Stimulated activated CD8-positive, alpha-beta memory T cell treated with anti-CD3 and anti-CD28 coated beads, Interleukin-12 subunit alpha, Interleukin-12 subunit beta, amount 100 ng/mL, for 24 hours (primary cell): Measurements from ENCODE around the gene PRKAG2.

ENCODE experiments used
- DNase-seq: peaks from one replicate; pipeline ENCODE4 v3.0.0-alpha.2; 2020; ENCODE audit errors: extremely low read depth

Gene PRKAG2

DNA sequence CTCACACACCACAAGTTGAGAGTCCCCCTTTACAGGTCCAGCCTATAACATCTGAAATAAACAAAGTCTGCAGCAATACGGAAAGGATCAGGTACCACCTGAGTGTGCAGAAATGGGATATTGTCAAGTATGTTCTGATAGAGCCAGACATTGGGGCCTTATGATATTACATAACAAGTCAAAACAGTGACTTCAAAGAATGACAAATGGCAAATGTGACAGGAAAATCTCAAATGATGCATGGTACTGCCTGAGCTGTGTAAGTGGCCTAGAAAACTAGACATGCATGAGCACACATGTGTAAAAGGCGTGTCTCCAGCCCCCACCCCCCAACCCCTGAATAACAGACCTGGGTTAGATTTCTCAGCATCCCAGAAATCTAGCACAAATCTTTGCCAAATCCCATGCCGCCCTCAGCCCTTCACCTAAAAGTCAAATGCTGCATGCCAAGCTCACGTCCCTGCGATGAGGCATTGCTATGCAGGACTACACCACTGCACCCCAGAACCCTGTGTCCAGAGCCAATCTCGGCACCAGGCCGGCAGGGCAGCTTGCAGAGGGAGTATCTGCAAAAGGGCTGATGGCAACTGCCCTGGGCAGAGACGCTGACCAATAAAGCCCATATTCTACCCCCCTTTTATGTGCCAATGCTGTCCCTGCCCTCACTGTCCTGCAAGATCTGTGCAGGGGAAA lies 58.8 kb downstream of the PRKAG2 start:
- DNase-seq = no peak

DNA sequence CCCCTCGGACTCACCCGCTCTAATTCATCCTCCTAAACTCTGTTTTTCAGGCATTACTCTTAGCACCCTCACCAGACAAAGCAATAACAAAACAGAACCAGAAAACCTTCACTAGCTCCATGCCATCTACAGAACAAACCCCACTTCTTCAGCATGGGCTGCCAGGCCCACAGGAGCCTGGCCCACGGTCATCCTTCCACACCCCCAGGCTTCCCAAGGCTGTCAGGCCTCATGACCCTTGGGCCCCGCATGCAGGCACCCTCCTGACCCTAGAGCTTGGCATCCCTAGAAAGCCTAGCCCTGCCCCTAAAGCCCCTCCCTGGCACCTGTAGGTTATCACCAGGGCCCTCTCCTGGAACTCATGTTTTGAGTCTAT lies 59.6 kb downstream of the PRKAG2 start:
- no peak for DNase-seq

DNA sequence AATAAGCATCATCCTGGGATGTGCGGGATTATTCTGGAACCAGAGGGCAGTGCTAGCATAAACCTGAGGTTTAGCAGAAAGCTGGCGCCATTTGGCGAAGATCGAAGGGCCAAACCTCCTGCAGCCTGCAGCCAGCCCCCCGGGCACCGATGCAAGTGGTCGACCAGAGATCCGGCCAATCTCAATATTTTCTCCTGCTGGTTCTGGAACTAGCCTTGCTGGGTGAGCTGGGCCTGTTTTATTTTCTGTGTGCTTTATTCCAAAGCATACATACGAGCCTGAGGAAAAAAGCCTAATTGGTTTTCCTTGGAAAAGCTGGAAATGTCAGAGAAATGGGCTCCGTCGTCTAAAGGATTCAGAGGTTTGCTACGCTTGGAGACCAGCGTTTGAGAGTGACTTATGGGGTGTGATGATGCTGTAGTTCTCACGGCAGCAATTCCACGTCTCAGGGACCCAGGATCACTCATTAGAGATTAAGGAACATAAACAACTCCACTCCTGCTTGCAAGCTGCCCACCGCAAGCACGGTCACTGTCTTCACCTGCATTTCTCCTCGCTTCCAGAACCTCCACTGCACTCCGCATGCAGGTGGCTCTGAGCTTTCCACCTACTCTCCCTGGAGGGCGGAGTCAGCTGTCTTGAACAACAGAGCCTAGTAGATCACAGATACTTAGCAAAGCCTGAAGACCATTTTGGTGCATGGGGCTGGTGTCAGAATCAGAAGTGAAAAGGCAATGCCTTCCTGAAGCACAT lies 60.2 kb downstream of the PRKAG2 start:
- no peak for DNase-seq

DNA sequence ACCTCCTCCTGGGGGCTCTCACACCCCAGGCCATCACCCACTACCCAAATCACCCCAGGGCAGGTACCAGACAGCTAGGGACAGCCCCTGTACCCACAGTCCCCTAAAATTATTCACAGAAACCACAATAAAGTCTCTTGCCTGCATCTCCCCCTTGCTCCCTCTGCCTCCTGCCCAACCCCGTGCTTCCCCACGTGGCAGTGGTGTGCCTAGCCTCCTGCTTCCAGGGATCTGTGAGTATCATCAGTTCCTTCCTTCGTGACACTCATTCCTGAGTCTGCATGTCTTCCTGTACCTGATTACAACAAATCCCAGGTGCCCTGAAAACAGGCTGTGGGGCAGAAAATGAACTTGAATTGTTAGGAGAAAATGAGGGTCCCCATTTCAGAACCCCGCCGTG lies 61.5 kb downstream of the PRKAG2 start:
- DNase-seq = no peak

DNA sequence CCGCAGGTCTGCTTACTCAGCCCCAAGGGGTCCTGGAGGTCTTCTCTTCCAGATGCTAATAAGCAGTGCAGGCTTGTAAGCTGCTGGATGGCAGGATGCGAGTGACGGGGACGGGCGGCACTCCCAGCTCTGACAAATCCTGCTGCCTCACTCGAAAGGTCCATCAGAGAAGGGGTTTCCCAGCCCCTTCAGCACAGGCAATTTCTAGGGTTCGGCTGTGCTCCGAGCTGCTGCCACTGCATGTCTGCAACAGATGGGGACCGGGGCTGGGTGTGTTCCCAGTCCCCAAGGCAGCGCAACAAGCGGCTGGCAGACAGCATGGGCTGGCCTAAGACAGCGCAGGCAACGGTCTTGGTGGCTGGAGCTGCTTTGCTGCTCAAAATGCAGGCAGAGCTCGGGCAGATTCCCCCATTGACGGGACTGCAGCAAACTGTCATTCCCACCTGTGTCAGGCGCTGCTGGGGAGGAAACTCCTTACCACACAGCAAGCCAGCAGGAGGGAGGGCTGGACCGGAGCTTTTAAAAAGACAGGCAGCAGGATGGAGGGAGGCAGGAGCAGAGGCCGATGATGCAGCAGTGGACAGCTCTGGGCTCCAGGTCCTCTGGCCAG lies 62.4 kb downstream of the PRKAG2 start:
- no peak for DNase-seq

DNA sequence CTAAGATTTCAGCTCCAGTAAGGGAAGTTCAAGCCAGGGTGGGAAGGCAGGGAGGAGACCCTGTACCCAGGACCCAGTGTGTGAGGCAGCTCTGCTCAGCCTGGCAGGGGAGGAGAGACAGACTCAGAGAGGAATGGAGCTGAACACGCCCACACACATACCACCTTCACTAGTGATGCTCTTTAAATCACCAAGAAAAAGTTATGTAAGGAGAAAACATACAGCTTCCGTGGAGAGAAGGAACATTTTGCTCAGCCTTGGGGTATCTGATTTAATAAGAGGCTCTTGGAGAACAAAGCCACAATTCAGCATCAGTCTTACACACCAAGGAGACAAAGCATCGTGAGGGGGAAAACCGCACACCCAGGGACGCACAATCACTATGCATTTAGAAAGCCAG lies 62.9 kb downstream of the PRKAG2 start:
- DNase-seq = no peak

DNA sequence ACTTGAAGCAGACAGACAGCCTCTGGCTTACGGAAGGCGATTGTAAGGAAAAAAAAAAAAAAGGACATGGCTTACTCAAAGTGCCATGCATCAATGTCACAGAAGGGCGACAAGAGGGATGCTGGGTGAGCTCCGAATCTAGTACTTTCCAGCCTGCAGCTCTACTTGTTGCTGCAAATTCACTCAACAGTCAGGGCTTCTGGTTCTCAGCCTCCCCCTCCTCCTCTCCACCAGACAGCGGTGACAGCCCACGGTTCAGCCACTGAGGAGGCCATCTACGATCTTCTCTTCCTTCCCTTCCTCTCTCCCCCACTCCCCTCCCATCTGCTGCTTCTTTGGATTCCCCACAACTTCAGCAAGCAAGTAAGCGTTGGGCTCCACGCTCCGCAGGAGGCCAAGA lies 63.5 kb downstream of the PRKAG2 start:
- no peak for DNase-seq

DNA sequence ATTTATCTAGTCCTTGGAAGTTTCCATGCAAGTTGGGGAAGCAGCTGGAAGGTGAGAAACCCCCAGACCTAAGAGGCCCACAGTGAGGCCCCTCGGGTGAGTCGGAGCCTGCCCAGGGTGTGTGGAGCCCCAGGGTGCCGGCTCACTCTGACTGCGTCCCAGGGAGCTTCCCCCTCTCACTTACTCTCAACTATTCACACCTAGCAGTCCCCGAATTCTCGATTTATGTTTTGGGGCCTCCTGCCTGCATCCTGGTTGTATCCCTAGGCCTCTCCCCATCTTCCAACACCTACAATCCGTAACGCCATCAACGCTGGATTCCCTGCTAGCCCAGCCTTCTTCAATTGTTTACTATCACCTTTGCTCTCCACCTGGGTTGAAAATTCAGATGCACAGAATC lies 63.9 kb downstream of the PRKAG2 start:
- DNase-seq = no peak

DNA sequence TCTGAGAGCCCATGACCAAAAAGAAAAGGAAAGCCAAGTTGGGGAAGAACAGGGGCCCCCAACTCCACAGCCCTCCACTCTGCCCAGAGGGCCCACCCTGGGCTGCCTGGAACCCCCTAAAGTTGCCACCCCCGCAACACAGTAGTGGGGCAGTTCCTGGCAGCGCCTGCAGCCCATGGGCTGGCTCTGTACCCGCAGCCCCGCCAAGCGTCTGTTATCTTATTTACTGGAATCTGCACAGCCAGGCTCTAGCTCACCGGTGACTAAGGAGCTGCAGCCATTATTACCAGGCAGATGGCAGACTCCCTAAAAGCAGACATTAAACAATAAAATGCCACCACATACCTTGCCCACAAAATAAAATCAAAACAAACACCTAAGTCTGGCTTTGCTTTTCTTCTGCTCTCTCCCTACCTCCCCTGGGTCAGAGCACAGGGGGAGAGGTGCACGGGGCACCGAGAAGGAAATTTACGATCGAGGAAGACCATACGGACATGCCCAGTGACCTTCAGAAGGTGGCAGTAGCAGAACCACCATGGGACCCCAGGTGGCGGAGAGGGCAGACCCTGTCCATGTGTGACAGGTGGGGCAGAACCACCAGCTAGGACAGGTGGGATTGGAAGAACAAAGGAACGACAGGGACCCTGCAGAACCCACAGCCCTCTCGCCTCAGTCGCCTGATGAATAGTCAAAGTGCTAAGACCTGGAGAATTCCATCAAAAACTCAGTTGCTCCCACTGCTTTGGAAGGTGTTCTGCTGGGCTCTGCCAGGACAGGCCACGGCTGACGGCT lies 66.3 kb downstream of the PRKAG2 start:
- no peak for DNase-seq

DNA sequence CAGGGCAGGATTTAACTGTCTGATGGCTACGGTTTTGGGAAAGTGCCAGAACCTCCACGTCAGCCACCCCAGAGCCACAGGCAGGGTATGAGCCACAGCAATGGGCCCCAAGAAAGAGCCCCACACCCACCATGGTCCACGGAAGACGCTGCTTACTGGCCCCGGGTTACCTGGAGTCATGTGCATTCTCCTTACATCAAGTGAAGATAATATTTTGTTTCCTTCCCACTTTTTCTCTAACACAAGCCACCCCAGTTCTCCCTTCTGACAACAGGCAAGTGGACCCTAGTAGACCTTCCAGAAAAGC lies 67.1 kb downstream of the PRKAG2 start:
- DNase-seq = no peak

DNA sequence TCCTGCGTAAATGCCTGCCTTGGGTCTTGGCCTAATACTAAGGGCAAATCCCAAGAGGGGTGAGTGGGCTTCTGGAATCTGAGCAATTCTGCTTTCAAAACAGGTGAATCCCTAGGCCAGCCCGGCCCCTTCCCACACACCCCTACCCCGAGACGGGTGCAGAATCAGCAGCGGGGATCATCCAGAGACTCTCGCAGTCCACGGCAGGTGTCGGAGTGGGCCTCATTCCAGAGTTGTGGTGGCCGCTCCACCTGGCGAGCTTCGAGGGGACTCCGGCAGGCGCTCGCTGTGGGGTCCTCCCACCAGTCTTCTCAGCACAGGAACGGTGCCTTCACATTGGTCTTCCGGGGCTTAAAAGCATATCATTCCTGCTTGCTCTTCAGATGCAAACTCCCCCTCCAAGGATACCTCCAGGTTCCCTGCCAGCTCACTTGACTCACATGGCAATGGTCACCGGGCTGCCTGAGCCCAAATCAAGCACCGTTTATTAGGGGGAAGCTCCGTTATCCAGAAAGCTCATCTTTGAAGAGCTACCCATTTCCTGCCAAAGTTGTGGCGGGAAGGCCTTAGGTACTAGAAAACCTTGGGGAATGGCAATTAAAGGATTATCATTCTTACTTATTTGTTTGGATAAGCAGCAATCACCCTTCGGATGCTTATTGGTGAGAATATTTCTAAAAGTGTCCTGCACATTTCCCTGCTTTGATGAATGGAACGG lies 67.6 kb downstream of the PRKAG2 start:
- DNase-seq = no peak

DNA sequence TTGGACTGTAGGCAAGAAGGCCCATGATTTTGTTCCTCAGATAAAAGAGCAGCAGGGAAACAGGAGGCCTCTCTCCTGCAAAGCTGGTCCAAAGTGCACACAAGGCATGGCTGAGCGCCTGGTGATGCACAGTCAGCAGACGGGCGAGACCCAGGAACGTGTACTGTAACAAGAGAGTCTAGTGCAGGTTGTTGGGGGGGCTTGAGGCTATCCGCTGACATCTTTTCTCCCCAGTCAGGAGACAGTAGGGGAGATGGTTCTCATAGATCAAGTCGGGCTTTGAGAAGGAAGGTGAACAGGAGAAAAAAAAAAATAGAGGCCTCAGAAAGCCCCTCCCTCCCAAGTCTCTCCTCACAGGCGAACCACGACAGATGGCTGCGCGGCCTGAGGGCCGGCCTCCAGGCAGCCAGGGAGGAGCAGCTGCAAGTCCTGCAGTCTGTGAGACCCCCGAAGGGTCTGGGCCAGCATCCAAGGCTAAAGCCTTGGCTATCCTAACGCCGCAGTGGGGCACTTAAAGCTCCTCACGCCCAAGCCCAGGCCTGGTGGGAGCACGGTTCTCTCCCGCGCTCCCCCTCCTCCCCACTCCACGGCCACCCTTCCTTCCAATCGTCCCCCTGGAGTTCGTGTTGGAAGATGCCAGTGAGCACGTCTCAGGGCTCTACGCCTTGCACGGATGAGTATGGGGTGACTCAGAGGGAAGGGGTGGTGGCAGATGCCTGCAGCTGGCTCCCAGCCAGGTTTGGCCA lies 68.3 kb downstream of the PRKAG2 start:
- no peak for DNase-seq

DNA sequence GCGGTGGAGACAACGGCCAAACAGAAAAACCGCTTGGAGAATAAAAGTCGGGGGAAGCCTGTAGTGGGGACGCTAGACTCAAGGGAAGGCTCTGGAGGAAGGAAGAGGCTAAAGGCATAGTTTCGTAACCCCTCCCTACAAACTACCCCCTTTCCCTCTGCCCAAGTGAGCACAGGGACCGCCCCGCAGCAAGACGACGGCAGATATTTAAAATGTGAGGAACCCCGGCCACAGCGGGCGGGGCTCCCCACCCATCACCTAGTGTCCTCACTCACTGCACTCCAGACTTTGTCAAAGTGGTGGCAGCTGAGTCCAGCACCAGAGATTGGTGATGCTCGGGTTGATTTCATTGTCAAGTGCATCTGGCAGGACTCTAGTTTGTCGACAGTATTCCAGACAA lies 69.1 kb downstream of the PRKAG2 start:
- DNase-seq = no peak

DNA sequence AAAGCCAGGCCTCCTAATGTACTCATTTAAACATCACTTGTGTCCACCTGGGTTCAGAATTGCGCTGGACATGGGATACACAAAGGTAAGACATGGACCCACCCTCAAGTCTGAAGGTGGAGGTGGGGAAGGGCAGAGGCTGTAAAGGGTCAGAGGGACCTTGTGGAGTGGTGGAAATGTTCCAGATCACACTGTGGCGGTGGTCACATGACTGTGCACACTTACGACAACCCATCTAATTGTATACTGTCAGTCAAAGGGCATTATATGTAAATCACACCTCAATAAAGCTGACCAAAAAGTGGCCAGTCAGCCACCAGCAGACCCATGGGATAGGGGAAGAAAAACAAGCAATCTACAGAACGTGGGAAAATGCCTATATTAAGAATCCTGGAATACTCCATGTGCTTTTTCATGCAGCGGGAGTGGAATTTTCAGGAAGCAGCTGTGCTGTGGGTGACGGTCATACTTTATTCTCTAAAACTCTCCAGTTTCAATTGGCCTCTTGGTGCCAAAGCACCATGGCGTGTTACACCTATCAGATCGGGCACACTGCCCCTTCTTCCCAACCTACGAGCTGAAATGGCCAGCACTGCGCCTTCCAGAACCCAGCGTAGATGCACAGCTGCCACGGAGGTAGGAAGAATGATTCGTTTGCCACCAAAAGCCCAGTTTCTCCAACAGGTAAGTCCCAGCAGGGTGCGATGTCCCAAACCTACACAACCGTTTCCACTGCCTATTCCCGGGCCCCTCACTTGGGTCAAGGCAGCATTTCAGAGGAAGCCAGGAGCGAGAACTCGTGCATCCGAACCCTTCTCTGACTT lies 69.8 kb downstream of the PRKAG2 start:
- no peak for DNase-seq

DNA sequence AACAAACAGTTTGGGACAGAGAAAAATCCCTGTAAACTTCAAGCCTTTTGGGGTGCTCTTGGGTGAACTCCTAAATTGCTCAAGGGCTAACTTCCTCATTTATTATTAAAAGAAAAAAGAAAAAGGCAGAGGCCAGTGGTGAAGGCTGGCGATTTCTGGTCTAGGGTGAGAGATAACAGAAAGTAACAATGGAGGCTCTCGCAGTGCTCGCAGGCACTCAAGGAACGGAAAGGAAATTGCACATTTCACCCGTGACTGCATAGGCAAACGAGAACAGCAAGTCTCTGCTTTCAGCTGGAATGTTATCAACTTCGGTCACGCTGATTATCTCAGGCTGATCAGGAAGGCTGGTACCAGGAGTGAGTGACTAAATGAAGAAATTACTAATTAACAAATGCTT lies 70.7 kb downstream of the PRKAG2 start:
- DNase-seq = no peak

DNA sequence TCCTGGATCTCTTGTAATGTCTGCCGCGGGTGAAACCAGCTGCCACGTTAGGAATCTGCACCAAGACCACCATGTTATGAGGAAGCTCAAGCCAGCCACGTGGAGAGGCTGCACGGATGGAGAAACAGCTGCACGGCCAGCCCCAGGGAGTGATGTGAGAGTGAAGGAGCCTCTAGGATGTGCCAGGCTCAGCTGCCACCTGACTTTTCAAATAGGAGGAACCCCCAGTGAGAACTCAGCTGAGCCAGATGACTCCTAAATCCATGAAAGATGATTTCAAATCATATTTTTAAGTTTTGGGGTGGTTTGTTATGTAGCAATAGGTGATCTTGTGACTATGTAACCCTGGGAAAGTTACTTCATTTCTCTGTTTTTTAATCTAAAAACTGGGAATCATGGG lies 71.7 kb downstream of the PRKAG2 start:
- DNase-seq = no peak

DNA sequence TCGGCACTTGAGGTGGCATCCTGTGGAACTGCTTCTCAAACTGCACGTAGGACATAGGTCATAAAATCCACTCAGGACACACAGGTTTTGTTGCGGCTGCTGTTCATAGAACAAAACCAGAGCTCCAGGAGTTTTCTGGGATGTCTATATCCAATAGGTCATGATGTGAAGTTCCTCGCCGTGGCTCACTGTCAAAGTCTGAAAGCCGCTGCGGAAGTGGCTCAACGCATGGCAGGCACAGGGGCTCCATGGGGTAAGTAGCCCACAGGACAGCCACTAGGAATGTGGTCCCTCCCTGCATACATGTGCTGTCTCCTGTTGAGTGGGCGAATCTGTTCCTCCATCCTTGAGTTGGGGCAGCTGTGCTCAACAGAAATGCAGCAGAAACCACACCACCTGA lies 72.2 kb downstream of the PRKAG2 start:
- DNase-seq = no peak

DNA sequence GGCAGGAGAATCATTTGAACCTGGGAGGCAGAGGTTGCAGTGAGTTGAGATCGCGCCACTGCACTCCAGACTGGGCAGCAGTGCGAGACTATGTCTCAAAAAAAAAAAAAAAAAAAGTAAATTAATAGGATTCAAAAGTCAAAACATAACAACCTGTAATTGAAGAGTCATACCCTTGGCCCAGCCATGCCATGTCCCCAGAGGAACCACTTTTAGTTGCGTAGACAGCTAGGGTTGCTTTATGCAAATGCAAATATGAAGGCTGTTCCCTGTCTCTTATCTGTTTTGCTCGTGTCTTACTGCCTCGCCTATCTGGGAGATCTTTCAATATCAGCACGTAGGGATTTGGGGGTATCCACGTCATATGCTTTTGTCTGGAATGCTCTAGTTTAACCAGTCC lies 73.1 kb downstream of the PRKAG2 start:
- DNase-seq = no peak

DNA sequence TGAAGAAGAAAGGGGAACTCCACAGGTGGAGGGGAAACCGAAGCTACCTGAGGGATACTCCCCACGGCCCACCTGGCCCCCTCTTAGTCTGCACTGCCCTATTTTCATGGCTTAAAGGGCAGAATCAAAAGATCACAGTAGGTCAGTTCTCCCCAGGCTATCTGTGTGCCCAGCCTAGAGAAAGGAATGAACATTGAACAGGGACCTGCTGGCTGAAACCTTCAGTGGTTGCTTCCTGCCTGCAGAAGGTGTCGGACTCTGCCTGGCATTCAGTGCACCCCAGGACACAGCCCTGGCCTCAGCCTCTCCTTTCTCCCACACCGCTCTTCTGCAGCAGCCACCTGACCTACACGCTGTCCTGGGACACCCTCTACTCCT lies 74.5 kb downstream of the PRKAG2 start:
- no peak for DNase-seq

DNA sequence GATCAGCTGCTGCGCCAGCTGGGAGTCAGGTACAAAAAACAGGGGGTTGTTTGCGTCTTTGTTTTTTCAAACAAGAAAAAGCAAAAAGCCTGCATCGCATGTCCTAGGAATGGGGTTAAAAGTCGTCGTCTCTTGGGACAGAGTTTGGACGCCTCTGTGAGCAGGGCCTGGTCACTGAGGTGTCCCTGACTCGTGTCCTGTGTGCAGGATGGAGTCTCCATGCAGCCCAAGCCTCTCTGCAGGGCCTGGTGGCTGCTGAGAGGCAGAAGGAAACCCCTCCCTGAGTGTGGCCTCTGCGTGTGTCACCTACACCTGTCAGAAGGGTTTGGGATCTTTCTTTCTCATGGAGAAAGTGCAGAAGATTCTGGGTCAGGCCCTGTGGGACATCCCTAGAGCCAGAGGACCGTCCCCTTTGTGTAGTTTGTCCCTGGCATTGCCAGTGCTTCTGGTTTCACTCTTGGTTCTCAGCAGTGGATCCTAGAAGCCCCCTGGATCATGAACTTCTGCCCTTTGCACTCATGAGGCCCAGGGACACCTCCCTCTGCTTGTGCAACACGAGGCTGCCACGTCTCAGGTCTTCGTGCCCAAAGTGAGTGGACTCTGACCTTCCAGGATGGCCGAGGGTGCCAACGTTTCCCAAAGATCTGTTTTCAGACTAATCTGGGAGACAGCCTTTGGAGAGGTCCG lies 75.0 kb downstream of the PRKAG2 start:
- DNase-seq = no peak
